Stimulated activated naive CD4-positive, alpha-beta T cell (primary cell): ENCODE data around the gene FADS2.

Experiments
- DNase-seq, 6 experiments: peaks; one replicate each; lab custom pipeline; 2025; lab: John Stamatoyannopoulos, UW

The FADS2 gene

GRCh38 chr11:61847914-61848581 lies 19.9 kb downstream of the FADS2 start:
- no peak for DNase-seq

- no peak for DNase-seq
These were observed 20.5 kb downstream of the FADS2 start for GRCh38 chr11:61848631-61849030.

GRCh38 chr11:61850687-61851086 lies 22.6 kb downstream of the FADS2 start:
- DNase-seq, result no peak

- no peak for DNase-seq
These were observed 23.2 kb downstream of the FADS2 start for GRCh38 chr11:61851113-61851899.

GRCh38 chr11:61851900-61852295 lies 23.8 kb downstream of the FADS2 start:
- no peak for DNase-seq

- DNase-seq, result no peak
These were observed 25.6 kb downstream of the FADS2 start for GRCh38 chr11:61853698-61854169.

- DNase-seq, result no peak
These were observed 26.3 kb downstream of the FADS2 start for GRCh38 chr11:61854206-61854895.

GRCh38 chr11:61854966-61855714 lies 27.0 kb downstream of the FADS2 start:
- DNase-seq, result no peak

- no peak for DNase-seq
These were observed 28.0 kb downstream of the FADS2 start for GRCh38 chr11:61855939-61856680.

GRCh38 chr11:61860054-61860903 lies 32.2 kb downstream of the FADS2 start:
- DNase-seq, result no peak

- no peak for DNase-seq
These were observed 33.5 kb downstream of the FADS2 start for GRCh38 chr11:61861634-61862033.

GRCh38 chr11:61862714-61863547 lies 34.8 kb downstream of the FADS2 start:
- no peak for DNase-seq

GRCh38 chr11:61863548-61864081 lies 35.5 kb downstream of the FADS2 start:
- DNase-seq, result no peak

- DNase-seq, result no peak
These were observed 37.0 kb downstream of the FADS2 start for GRCh38 chr11:61864814-61865775.

GRCh38 chr11:61866231-61866957 lies 38.3 kb downstream of the FADS2 start:
- DNase-seq, result no peak

GRCh38 chr11:61866958-61867343 lies 38.9 kb downstream of the FADS2 start:
- no peak for DNase-seq
